ENCODE results near the gene ANGPTL1.

ANGPTL1 gene

GRCh38 chr1:178806665-178807300, 64.1 kb downstream of the ANGPTL1 start:
- ChIA-PET POLR2A (no interaction called here), CTCF (no interaction called here)
- H3K9me3 ChIP-seq (ENCODE audit: control insufficient read depth, insufficient read depth, low read depth, low read length): no peaks in the 10 kb centered on the region
- H3K36me3 ChIP-seq (ENCODE audit: control insufficient read depth in 2 of 2, insufficient read depth in 1 of 2, low read length in 2 of 2): 0 out of 3 replicates have a peak, but pooled peaks cover 0 to 3% of the 10 kb centered on the region in 2 experiments
- H3K4me1 ChIP-seq (ENCODE audit: control insufficient read depth, insufficient read depth, low read length): no peaks in the 10 kb centered on the region
- H3K4me3 ChIP-seq (ENCODE audit: low read depth, low read length): no peak overlapping the region
- TF ChIP-seq ZNF530 (tag by site-specific recombination; IDR thresholded peaks at IDR 0.05; ENCODE audit: low read depth) (no peak), ELK4 (IDR thresholded peaks at IDR 0.05; ENCODE audit: borderline replicate concordance, low read depth, low read length) (no peak), ZNF777 (tag by site-specific recombination; IDR thresholded peaks at IDR 0.05; ENCODE audit: borderline replicate concordance) (no peak), ZFP69B (tag by site-specific recombination; IDR thresholded peaks at IDR 0.05) (no peak), ZNF223 (tag by site-specific recombination; IDR thresholded peaks at IDR 0.05) (no peak), ZNF18 (tag by site-specific recombination; IDR thresholded peaks at IDR 0.05) (no peak), ZNF623 (tag by site-specific recombination; IDR thresholded peaks at IDR 0.05) (no peak), ZNF214 (tag by site-specific recombination; IDR thresholded peaks at IDR 0.05; ENCODE audit: borderline replicate concordance) (no peak), ZNF768 (tag by site-specific recombination; IDR thresholded peaks at IDR 0.05) (no peak), YY1 (tag by site-specific recombination; IDR thresholded peaks at IDR 0.05) (no peak), REPIN1 (tag by site-specific recombination; IDR thresholded peaks at IDR 0.05; ENCODE audit: low read depth) (no peak), HOXC10 (CRISPR knock-in tag; IDR thresholded peaks at IDR 0.05) (no peak), AEBP2 (tag by site-specific recombination; IDR thresholded peaks at IDR 0.05; ENCODE audit: borderline replicate concordance) (no peak), ZNF792 (tag by site-specific recombination; IDR thresholded peaks at IDR 0.05) (no peak), SP7 (tag by site-specific recombination; IDR thresholded peaks at IDR 0.05) (no peak), ZNF362 (tag by site-specific recombination; IDR thresholded peaks at IDR 0.05) (no peak), ZNF510 (tag by site-specific recombination; IDR thresholded peaks at IDR 0.05; ENCODE audit: insufficient replicate concordance) (no peak), TSHZ1 (tag by site-specific recombination; IDR thresholded peaks at IDR 0.05; ENCODE audit: borderline replicate concordance) (no peak), ZNF560 (tag by site-specific recombination; IDR thresholded peaks at IDR 0.05; ENCODE audit: borderline replicate concordance) (no peak), MEIS1 (CRISPR knock-in tag; IDR thresholded peaks at IDR 0.05; ENCODE audit: borderline replicate concordance) (no peak)
- H3K27ac ChIP-seq (ENCODE audit: extremely low read depth, low read depth, low read length): no peak overlapping the region

All from HEK293 (cell line).